GM18907 (cell line): Measurements from ENCODE around the gene TBC1D30.
"Not testable (repeated sequence)": the region's sequence is repeated elsewhere in the genome, so short reads cannot be mapped to it uniquely, and the experiment has no call there.

Experiments
- ATAC-seq: cut with Tn5 transposase; IDR thresholded peaks from one replicate; pipeline ENCODE4 v1.9.1; 2021; ENCODE audit warnings: mild to moderate bottlenecking, moderate library complexity; ENCODE audit not compliant: unreplicated experiment

The TBC1D30 gene, protein sequence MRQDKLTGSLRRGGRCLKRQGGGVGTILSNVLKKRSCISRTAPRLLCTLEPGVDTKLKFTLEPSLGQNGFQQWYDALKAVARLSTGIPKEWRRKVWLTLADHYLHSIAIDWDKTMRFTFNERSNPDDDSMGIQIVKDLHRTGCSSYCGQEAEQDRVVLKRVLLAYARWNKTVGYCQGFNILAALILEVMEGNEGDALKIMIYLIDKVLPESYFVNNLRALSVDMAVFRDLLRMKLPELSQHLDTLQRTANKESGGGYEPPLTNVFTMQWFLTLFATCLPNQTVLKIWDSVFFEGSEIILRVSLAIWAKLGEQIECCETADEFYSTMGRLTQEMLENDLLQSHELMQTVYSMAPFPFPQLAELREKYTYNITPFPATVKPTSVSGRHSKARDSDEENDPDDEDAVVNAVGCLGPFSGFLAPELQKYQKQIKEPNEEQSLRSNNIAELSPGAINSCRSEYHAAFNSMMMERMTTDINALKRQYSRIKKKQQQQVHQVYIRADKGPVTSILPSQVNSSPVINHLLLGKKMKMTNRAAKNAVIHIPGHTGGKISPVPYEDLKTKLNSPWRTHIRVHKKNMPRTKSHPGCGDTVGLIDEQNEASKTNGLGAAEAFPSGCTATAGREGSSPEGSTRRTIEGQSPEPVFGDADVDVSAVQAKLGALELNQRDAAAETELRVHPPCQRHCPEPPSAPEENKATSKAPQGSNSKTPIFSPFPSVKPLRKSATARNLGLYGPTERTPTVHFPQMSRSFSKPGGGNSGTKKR

DNA sequence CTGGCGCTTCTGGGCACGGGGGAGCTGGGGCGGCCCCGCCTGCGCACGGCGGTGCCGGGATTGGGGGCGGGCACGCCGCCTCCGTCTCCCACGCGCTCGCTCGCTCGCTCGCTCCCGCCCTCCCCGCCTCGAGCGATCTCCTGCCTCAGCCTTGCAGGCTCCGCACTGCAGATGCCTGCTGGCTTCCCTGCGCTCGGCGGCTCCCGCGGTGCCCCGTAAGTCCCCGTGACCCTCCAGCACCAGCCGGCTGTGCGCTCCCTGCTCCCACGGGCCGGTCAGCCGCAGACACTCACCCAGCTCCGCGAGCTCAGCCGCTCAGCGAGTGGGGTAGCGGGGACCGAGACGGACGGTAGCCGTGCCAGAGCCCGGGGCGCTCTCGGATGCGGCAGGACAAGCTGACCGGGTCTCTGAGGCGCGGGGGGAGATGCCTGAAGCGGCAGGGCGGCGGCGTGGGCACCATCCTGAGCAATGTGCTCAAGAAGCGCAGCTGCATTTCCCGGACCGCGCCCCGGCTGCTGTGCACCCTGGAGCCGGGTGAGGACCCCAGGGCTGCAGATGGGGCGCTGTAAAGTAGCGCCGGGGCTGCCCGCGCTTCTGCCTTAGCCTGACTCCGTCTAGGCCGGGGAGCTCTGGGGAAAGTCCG lies at the start of gene TBC1D30:
Gene TBC1D30, plus strand, starts transcription at position 148 of the 643 bp plus-strand sequence. Its CDS starts 233 bp downstream, at position 381.
- no peak for ATAC-seq

DNA sequence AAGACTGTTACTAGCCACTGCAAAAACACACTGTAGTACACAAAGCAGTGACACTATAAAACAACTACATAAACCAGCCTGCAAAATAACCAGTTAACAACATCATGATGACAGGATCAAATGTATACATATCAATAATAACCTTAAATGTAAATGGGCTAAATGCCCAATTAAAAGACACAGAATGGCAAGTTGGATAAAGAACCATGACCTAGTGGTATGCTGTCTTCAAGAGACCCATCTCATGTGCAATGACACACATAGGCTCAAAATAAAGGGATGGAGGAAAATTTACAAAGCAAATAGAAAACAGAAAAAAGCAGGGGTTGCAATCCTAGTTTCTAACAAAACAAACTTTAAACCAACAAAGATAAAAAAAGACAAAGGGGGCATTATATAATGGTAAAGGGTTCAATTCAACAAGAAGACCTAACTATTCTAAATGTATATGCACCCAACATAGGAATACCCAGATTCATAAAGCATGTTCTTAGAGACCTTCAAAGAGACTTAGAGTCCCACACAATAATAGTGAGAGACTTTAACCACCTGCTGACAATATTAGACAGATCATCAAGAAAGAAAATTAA lies 49.2 kb upstream of the TBC1D30 start:
- ATAC-seq = not testable (repeated sequence)

DNA sequence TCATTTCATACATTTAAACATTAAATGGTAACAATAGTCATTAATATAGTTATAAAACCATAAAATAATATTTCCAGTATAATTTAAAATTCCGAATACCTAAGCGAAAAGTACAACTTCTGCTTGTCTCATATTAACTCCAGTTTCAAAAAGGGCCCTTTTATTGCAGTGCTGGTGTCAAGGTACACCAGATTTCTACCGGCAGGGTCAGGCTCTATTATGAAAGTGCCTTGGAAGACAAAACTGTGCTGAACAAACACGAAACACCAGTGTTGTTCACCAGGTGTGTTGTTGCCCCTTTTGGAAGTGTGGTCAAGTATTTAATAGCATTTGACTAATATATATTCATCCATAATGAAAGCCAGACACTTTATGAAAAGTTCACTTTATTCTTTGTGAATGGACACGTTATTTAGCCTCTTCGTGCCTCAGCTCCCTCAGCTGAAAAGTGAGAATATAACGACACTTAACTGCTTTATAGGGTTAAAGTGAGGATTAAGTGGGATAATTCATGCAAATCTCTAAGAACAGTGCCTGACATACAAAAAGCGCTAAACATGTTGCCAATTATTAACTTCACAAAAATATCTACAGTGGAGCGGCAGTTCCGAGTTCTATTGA lies 45.0 kb upstream of the TBC1D30 start:
- no peak for ATAC-seq

DNA sequence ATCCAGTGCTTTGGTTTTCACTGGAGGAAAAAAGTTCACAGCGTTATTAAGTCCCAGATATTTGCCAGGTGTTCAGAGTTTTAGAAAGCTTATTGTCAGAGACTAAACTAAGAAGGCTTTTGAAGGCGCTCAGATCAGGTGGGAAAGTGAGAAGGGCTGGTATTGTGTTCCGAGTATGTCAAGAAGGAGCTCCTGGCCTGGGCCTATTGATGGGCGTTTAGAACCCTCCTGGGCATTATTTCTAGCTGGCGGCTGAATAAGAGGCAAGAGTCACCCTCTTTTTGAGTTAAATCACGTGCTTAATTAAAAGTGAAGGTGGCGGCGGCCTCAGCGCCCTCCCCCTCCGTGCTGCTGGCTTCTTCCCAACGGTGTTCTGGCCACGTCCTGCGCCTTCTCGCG lies 44.3 kb upstream of the TBC1D30 start:
- peak; percentile 14 for ATAC-seq

DNA sequence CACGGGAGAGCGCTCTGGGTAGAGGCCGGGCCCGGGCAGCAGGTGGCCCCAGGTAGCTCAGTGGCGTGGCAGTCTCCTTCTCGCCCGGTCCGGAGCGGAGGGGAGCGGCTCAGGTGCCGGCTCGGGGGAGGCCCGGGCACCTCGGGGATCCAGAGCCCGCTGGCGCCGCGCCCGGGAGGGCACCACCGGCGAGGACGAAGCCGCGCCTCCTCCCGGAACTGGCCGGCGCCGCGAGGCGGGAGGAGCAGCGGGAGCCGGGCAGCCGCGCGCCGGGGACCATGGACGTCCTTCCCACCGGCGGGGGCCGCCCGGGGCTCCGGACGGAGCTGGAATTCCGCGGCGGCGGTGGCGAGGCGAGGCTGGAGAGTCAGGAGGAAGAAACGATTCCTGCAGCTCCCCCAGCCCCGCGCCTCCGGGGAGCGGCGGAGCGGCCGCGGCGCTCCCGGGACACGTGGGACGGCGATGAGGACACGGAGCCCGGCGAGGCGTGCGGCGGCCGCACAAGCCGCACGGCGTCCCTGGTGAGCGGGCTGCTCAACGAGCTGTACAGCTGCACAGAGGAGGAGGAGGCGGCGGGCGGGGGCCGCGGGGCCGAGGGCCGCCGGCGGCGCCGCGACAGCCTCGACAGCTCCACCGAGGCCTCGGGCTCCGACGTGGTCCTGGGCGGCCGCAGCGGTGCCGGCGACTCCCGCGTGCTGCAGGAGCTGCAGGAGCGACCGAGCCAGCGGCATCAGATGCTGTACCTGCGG lies 43.7 kb upstream of the TBC1D30 start:
- peak; percentile 54 for ATAC-seq

DNA sequence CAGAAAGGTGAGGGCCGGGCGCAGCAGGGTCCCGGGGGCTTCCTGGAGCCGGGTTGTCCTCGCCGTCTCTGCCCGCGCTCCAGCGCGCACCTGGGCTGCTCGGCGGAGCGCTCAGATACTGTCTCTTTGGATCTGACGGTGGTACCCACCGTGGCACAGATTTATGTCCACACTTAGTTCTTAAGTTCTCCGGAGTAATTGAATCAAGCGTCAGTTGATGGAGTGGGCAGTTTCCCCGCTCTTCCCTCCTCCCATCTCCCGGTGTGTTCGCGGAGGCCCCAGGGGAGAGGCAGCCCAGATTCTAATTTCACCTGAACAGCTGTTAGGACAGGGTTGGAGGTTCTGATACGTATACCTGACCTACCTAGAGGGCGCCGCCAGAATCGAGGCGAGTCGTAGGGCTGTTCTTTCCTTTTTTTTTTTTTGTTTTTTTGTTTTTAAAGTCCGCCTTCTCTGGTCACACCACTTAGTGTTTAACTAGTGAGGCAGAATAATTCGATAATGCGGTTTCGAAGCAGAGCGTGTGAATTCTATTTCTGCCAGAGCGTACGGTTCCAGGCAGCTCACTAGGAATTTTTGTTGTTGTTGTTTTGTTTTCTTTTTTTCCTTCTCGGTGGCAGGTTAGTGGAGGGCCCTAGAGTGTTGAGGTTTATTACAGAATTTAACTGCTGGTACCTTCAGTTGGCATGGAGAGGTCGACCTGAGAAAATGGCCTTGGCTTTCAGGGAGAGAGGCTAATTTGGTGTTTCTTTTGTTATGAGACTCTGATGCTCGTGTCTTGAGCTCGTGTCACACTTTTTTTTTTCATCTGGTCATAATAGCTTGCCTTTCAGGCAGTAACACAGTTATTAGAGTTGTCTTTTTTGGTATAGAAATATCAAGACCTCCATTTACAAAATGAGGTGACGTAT lies 42.9 kb upstream of the TBC1D30 start:
- peak; percentile 33 for ATAC-seq

DNA sequence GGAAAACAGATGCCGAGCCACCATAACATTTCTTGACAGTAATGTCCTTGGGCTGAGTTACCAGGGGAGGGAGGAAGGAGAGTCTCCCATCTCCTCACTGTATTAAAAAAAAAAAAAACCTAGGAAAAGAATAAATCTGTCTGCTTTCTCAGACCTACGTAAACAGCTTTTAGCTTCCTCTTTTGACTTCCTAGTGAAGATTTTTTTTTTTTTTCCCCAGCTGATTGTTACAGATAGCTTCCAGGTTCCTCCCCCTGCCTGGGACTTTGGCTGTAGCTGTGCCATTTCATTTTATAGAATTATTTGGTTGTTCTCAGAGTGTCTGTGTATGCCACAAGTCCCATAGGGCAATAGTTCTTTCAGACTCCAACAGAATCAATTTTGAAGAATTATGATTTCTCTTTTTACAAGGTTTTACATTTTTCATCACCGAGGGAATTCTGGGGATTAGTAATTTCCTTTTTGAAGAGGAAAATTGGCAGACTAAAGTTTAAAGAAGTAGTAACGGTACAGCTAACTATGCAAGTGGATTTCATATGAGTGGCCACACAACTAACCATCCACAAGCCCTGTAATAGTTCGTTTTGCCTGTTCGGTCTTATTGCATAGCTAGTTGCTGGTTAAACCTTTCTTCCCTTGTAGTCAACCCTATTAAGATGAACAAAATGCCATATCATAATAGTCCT lies 42.1 kb upstream of the TBC1D30 start:
- ATAC-seq = no peak

DNA sequence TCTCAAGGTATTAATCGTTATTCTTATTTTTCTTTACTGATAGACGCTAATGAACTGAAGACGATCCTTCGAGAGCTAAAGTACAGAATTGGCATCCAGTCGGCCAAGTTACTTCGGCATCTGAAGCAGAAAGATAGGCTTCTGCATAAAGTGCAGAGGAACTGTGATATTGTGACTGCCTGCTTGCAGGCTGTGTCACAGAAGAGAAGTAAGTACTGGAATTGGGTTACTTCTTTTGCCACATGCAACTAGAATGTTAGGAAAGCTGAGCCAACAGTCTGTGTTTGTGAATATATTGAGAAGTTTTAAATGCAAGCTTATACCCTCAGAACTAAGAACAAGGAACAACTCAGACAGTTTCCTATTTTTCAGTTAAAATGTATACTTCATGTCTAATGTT lies 38.6 kb upstream of the TBC1D30 start:
- no peak for ATAC-seq

DNA sequence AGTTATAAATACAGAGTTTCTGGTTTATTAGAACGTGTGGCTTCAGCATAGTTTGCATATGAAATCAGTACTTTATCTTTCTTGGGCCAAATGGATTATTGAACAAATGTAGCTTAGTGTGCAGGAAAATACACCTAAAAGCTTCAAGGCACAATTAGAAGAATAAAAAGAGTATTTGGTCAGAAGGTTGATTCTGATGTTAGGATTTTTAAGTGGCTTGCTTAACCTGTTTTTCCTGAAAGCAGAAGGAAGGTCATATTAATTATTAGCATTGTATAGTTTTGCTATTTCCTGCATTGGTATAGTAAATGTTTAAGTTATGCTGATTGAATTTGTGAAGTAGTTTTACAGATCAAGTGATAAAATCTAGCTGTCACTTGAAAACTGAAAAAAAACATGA lies 34.3 kb upstream of the TBC1D30 start:
- ATAC-seq = no peak

DNA sequence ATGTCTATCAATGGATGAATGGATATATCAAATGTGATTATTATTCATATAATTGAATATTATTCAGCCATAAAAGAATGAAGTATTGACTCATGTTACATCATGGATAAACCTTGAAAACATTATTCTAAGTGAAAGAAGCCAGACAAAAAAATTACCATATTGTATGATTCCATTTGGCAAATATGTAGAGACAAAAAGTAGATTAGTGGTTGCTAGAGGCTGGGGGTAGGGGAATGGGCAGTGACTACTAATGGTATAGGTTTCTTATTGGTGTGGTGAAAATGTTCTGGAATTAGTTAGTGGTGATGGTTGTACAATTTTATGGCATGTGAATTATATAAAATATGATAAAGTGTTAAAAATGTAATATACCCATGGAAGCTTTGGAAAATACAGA lies 33.4 kb upstream of the TBC1D30 start:
- ATAC-seq = no peak

DNA sequence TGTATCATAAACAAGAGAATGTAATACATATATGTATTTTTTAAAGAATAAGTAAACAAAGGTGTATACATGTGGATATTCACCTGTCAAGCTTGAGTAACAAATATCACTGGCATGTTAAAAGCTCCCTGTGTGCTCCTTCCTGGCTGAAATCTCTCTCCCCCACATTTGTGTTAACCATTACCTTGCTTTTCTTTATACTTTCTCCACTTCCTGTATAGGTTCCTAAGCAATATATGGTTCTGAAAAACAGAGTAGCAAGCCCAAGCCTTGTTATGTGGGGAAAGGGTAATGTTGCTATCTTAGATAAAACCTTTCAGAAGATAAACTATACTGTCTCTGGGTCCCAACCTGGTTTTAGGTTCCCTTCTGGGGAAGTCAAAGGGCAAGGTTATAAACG lies 32.3 kb upstream of the TBC1D30 start:
- peak; percentile 66 for ATAC-seq

DNA sequence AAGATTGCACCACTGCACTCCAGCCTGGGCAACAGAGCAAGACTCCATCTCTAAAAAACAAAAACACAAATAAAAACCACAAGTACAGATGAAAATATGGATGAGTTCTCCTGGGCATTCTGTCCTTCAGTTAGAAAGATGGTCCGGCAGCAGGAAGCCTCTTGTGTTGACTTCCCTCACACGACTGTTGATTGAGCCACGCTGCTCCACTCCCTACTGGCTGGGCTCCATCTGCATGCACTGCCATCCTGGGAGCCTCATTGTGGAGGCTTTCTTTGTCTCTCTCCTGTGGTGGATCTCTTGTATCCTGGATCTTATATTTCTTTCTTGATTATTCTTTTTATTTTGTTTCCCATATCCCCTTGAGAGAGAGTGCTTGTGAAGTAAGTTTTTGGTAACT lies 30.8 kb upstream of the TBC1D30 start:
- ATAC-seq = no peak

DNA sequence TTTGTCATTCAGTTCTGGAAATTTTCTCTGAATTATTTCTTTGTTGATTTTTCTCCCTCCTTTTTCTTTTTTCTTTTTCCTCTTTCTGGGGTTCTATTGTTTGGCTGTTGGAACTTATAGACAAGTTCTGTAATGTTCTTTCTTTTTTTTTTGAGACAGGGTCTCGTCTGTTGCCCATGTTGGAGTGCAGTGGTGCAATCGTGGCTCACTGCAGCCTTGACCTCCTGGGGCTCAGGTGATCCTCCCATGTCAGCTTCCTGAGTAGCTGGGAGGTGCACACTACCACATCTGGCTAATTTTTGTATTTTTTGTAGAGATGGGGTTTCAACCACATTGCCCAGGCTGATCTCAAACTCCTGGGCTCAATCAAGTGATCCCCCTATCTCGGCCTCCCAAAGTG lies 30.1 kb upstream of the TBC1D30 start:
- ATAC-seq = no peak

DNA sequence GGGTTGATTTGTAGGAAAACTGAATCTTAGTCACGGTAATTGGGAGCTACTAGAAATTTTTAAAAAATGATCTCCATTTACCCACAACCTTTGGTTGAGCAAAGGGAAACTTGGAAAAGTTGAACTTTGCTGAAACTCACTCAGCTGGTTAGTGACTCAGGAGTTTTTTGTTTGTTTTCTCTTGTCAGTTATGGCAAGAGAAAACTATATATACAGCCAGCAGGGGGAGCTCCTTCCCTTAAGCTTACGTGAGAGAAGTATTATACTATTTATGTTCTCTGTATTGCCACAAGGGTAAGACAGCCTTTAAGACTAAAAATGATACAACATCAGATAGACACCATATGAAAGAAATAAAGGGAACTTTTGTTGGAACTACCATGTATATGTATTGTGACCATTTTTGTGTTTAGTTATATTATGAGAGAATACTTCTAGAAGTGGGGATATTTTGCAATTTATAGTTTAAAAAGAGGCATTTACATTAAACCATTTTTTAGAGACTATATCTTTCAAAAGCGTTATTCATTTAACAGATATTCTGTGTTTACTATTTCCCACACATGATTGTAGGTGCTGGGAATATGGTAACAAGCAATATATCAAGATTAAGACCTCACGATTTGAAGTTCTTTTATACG lies 28.1 kb upstream of the TBC1D30 start:
- ATAC-seq = peak; percentile 74

DNA sequence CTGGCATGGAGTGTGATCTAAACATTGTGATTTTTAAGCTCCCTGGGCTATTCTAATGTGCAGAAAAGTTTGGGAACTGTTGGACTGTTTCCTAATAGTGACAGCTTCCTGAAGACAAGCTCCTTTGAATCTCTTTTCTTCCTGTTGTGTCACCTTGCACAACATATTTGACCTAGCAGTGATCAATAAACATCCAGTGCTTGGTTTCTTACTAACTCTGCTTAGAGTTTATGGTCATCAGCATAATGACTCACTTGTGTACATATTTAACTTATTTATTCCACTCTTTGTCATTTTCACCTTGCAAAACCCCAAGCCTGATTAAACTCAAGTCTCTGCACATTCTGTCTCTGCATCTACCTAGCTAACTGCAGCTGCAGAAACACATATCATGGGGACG lies 27.3 kb upstream of the TBC1D30 start:
- no peak for ATAC-seq

DNA sequence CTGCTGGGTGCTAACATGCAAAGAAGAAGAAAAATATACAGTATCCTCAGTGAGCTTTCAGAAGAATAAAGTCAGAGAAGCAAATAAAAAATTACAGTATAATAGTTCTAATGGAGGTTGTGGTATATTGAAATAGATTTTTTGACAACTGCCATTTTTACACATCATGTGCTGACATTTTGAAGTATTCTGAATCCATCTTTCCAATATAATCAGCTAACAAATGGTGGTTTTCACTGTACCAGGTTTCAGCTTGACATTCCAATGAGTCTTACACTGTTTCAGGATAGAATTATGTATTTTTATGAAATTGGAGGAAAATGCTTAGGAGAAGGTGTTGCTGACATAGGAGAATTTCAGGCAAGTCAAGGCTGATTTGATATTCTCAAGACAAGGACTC lies 26.3 kb upstream of the TBC1D30 start:
- no peak for ATAC-seq

DNA sequence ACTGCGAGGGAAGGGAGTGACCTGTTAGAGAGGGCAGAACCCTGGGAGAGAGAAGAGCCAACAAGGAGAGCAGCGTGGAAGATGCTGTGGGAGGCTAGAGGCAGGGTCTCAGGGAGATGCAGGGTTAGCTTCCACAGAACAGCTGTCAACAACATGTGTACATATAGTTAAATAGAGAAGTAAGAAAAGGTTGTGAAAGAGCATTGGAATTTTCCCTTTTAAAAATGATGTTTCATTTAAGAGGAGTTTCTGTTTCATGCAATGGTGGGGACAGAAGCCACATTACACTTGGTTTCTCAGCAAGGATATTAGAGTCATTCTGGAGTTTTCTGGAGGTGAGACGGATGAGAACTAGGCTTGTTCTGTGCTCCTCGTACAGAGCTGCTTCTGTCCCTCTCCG lies 23.8 kb upstream of the TBC1D30 start:
- ATAC-seq = peak; percentile 51

DNA sequence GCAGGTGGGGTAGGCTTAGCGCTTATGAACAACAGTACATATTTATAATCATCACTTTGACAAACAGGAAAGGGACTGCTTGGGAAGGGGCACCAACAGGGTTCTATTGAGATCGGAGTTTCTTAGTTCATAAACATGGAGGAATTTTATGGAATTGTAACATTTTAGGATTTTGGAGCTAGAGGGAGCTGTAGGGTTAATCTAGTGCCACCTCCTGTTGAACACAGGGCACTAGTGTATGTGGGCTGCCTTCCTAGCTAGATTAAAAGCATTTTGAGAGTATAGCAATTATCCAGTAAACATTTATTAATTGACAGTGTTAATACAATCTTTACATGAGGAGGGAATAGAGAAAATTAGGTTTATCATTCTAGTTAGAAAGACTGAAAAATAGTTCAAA lies 23.1 kb upstream of the TBC1D30 start:
- no peak for ATAC-seq
